D721Med (cell line): ENCODE measurements around the gene AMMECR1.

Experiments used
- DNase-seq: peaks from one replicate; pipeline ENCODE4 v3.0.0; 2011; ENCODE audit warnings: low spot score; ENCODE audit not compliant: insufficient read length
- FAIRE-seq: peaks from 2 replicates; lab custom pipeline; 2011; peaks lifted over from hg19 to GRCh38; lab: Jason Lieb, UNC
- TF ChIP-seq, protein P1 (sequence below): IDR thresholded peaks from 2 replicates; pipeline ENCODE4 v1.5.1; 2012; ENCODE audit warnings: mild to moderate bottlenecking, control low read depth; ENCODE audit not compliant: insufficient read depth; ENCODE audit errors: missing control alignments

Gene AMMECR1

DNA sequence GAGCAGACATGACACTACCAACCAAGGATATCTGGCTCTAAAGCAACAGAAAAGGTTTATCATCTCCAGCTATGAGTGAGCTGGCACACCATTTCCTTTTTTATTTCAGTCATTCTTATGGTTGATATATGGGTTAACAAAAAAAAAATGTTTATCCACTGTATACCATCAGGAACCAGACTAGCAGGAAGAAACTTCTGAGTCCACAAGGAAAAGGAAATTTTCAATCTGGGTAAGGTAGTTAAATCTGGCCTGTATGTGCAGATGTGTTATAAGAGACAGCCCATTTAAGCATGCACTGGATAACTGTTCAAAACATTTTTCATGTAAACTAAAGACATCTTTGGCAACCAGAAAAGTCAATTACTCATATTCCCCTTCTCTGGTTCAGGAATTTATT lies 35.0 kb downstream of the AMMECR1 start:
- TF ChIP-seq, protein P1, sequence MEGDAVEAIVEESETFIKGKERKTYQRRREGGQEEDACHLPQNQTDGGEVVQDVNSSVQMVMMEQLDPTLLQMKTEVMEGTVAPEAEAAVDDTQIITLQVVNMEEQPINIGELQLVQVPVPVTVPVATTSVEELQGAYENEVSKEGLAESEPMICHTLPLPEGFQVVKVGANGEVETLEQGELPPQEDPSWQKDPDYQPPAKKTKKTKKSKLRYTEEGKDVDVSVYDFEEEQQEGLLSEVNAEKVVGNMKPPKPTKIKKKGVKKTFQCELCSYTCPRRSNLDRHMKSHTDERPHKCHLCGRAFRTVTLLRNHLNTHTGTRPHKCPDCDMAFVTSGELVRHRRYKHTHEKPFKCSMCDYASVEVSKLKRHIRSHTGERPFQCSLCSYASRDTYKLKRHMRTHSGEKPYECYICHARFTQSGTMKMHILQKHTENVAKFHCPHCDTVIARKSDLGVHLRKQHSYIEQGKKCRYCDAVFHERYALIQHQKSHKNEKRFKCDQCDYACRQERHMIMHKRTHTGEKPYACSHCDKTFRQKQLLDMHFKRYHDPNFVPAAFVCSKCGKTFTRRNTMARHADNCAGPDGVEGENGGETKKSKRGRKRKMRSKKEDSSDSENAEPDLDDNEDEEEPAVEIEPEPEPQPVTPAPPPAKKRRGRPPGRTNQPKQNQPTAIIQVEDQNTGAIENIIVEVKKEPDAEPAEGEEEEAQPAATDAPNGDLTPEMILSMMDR: no peak
- FAIRE-seq (no peak), DNase-seq (no peak)

DNA sequence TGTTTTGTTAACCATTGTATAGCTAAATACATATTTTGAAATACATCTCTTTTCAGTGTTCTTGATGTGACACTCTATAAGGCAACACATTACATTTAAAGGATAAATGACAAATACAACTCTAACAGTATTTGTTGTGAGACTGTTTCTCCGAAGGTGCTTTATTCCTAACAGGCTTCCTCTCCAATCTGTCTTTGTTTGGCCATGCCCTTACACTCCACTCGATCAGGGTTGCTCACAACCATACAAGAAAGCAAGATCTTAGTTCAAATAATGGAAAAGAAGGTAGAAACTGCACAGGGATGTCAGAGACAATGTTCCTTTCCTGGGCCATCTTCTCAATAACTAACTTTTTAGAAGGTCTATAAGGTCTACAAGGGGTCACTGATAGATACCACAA lies 36.5 kb downstream of the AMMECR1 start:
- TF ChIP-seq, protein P1: no peak
- FAIRE-seq (peak; percentile 11), DNase-seq (no peak)

DNA sequence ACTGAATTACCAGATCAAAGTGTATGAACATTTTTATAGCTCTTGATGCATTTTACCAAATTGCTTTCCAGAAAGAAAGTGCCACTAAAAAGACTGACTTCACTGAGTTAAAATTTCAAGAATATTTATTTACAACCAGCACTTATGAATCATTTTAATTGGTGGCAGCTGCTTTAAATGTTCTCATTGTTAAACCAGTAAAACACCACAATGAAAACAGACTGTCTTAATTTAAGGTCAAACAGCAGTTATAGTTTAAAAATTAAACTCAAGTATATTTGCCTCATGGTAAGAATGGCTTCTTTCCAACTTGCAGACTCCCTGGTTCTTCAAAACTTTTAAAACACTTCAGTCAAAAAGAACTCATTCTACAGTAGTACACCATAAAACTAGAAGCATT lies 36.9 kb downstream of the AMMECR1 start:
- DNase-seq (no peak), FAIRE-seq (no peak)
- TF ChIP-seq, protein P1: no peak

DNA sequence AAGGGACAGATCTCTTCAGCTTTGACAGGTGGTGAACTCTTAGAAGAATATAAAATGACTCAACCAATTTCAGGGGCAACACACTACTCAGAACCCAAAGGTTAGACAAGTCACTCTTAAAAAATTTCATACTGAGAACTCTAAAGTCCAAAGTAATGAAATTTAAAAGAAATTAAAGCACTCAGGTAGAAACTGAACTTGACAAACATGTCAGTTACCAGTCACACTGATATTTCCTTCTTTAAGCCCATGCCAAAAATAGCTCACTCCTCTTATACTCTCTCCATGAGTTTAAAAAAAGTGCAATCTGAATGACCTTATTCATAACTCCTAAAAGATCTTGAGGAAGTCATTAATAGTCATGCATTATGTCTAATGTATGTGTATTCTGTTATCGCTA lies 40.3 kb downstream of the AMMECR1 start:
- DNase-seq (no peak), FAIRE-seq (no peak)
- TF ChIP-seq, protein P1: no peak

DNA sequence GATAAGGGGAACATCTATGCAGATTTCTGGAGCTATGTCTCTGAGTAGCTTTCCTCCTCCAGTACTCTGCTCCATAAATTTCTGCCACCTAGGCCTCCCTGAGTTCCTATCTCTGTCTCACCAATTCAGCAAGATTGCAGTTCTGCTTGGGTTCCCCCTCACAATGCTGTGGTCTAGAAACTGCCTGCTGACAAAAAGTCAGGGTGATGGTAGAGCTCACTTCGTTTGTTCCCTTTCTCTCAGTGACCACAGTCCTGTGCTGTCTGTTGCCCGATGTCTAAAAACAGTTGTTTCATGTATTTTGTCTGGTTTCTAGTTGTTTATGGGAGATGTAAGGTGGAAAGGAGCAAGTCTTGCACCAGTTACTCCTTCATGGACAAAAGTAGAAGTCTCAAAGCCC lies 41.1 kb downstream of the AMMECR1 start:
- TF ChIP-seq, protein P1: no peak
- DNase-seq (no peak), FAIRE-seq (no peak)

DNA sequence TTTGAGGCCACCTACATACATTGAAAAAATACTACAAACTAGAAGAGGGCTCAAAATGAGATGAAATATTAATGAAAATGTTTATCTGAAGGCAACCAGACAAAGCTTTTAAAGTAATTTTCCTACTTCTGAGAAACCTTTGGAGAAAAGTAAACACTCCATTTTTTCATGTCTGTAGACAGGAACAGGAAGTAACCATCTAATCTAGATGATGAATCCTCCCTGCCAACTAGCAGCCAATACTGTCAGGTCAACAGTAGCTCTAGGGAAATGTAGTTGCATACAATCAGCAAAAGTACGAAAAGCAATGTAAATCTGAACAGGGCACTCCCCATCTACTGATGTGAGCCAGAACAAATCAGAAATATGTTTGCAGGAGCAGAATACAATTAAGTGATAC lies 49.0 kb downstream of the AMMECR1 start:
- DNase-seq (no peak), FAIRE-seq (no peak)
- TF ChIP-seq, protein P1: no peak

DNA sequence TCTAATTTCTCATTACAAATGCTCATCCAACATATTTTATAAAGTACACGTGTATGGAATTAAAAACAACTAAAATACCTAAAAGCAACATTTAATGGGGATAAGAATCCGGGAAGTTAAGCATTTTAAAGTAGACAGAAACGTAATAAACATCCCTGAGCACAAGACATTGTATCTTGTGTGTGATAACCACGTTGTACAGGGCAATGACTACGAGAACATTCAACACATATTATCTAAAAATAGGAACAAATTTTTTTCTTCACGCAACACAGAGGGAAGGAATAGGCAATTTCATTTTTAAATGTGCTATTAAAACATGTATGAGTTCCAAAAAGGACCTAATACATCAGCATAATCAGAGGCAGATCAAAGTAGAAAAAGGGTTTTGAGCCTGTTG lies 49.5 kb downstream of the AMMECR1 start:
- DNase-seq (no peak), FAIRE-seq (no peak)
- TF ChIP-seq, protein P1: no peak
